ENCODE results near the gene PIK3IP1. TPM values are rescaled to one million over a fixed set of nuclear protein-coding genes. Genes with fewer than 3 reads are reported as not detected.

The PIK3IP1 gene
- total and polyA plus RNA-seq, 9 of the 15 experiments (the other 6 are each of a cell fraction or from before 2014, with no cell fraction given) = 0.11 to 1.3 (median 0.77) TPM

- TF ChIP-seq ZNF592 (IDR thresholded peaks at IDR 0.05) = no peak
- no peak for TF ChIP-seq C11orf30 (IDR thresholded peaks at IDR 0.05; ENCODE audit: low read depth)
- no peak for TF ChIP-seq MECOM (CRISPR knock-in tag; IDR thresholded peaks at IDR 0.05)
- no peak for TF ChIP-seq ZNF263 (CRISPR knock-in tag; IDR thresholded peaks at IDR 0.05; ENCODE audit: borderline replicate concordance)
- TF ChIP-seq ATF7 (IDR thresholded peaks at IDR 0.05) = peak; percentile 57; the same call in 1 of the 2 replicates
- no peak for TF ChIP-seq CBFB (CRISPR knock-in tag; IDR thresholded peaks at IDR 0.05)
- TF ChIP-seq ZNF140 (CRISPR knock-in tag; IDR thresholded peaks at IDR 0.05) = no peak
- no peak for TF ChIP-seq HDAC3 (IDR thresholded peaks at IDR 0.05; ENCODE audit: borderline replicate concordance, partially characterized antibody)
- TF ChIP-seq ZNF551 (CRISPR knock-in tag; IDR thresholded peaks at IDR 0.05) = no peak
- TF ChIP-seq ZBTB34 (CRISPR knock-in tag; IDR thresholded peaks at IDR 0.05) = no peak
- no peak for TF ChIP-seq KLF1 (tag; IDR thresholded peaks at IDR 0.05)
- TF ChIP-seq GTF3C2 (IDR thresholded peaks at IDR 0.05; ENCODE audit: borderline replicate concordance, extremely low read depth, insufficient read length) = no peak
- no peak for TF ChIP-seq GTF2B (IDR thresholded peaks at IDR 0.05; ENCODE audit: extremely low read depth, insufficient read length)
- 0 out of 4 replicates have a peak, but pooled peaks of 1 of the 2 experiments have one; percentile 43 for TF ChIP-seq MNT (conservative IDR thresholded peaks at IDR 0.05)
- no peak for TF ChIP-seq ZNF316 (IDR thresholded peaks at IDR 0.05)
- no peak for TF ChIP-seq CREBBP (IDR thresholded peaks at IDR 0.05; ENCODE audit: low read depth, low read length)
- TF ChIP-seq HEY1 (CRISPR knock-in tag; IDR thresholded peaks at IDR 0.05; ENCODE audit: borderline replicate concordance) = no peak
Measured at GRCh38 chr22:31292236-31292989, at the start of gene PIK3IP1 (continued).
